PC-3 (cell line): ENCODE results near the gene ATP2B3. TPM values are rescaled to one million over a fixed set of nuclear protein-coding genes. Genes with fewer than 3 reads are reported as not detected.

ENCODE experiments used
- ATAC-seq: fragments of 200-7000 bp; cut with Tn5 transposase; 2 replicates; pipeline ENCODE4 v1.9.1; 2020; ENCODE audit warnings: mild to moderate bottlenecking, moderate library complexity
- BruUV-seq: library from RNA; stranded (reverse); fragments of 400-500 nt; replicated peaks from 2 replicates; lab custom pipeline; 2021; lab: Mats Ljungman, UMichigan
- CTCF ChIA-PET: fragments of 300-600 bp; sonication (Branson Sonifier 250); formaldehyde crosslinking; loops from one replicate; lab custom pipeline; 2022; ENCODE audit warnings: antibody characterized with exemption; lab: Charles Lee
- POLR2A ChIA-PET: fragments of 300-600 bp; sonication (Branson Sonifier 250); formaldehyde crosslinking; loops from one replicate; lab custom pipeline; 2022; ENCODE audit warnings: antibody characterized with exemption; ENCODE audit not compliant: unreplicated experiment; lab: Charles Lee
- DNase-seq: peaks from one replicate; pipeline ENCODE4 v3.0.0-alpha.2; 2015
- H2AFZ ChIP-seq: fragments of 300-600 bp; sonication (generic); 2 replicates; pipeline ENCODE4 v1.6.0; 2016; ENCODE audit warnings: antibody characterized with exemption, low read length
- H3F3A ChIP-seq: fragments of 300-600 bp; sonication (generic); one replicate; pipeline ENCODE4 v1.6.0; 2017; ENCODE audit warnings: antibody characterized with exemption, low read length, control low read depth, mild to moderate bottlenecking; ENCODE audit not compliant: unreplicated experiment
- H3K27ac ChIP-seq: fragments of 300-600 bp; sonication (generic); 2 replicates; pipeline ENCODE4 v1.5.1; 2016; ENCODE audit warnings: mild to moderate bottlenecking, low read length
- H3K27me3 ChIP-seq: fragments of 300-600 bp; sonication (generic); 2 replicates; pipeline ENCODE4 v1.6.1; 2016; ENCODE audit warnings: low read length, mixed read lengths
- H3K36me3 ChIP-seq: fragments of 300-600 bp; sonication (generic); 2 replicates; pipeline ENCODE4 v1.6.1; 2016; ENCODE audit warnings: low read depth, mixed run types, low read length, mixed read lengths
- H3K4me1 ChIP-seq: fragments of 300-600 bp; sonication (generic); 2 replicates; pipeline ENCODE4 v1.5.1; 2016; ENCODE audit warnings: low read length; ENCODE audit not compliant: insufficient read depth
- H3K4me2 ChIP-seq: fragments of 300-600 bp; sonication (generic); 2 replicates; pipeline ENCODE4 v1.6.0; 2016; ENCODE audit warnings: low read length
- H3K4me3 ChIP-seq: fragments of 300-600 bp; sonication (generic); 2 replicates; pipeline ENCODE4 v1.5.1; 2016; ENCODE audit warnings: mild to moderate bottlenecking, low read length, mixed read lengths
- H3K79me2 ChIP-seq: fragments of 300-600 bp; sonication (generic); 2 replicates; pipeline ENCODE4 v1.6.1; 2017; ENCODE audit warnings: low read length, mixed read lengths
- H3K9ac ChIP-seq: fragments of 300-600 bp; sonication (generic); 2 replicates; pipeline ENCODE4 v1.6.0; 2016; ENCODE audit warnings: mild to moderate bottlenecking, low read length
- H3K9me2 ChIP-seq: fragments of 300-600 bp; sonication (generic); replicated peaks from 2 replicates; pipeline ENCODE4 v1.6.1; 2016; ENCODE audit warnings: mixed run types, low read length, mixed read lengths
- H3K9me3 ChIP-seq: fragments of 300-600 bp; sonication (generic); 2 replicates; pipeline ENCODE4 v1.6.1; 2016; ENCODE audit warnings: low read length, mixed read lengths
- H4K20me1 ChIP-seq: fragments of 300-600 bp; sonication (generic); 2 replicates; pipeline ENCODE4 v1.6.1; 2016; ENCODE audit warnings: low read length, mixed read lengths
- EZH2 ChIP-seq: fragments of 300-600 bp; sonication (generic); IDR thresholded peaks from one replicate; pipeline ENCODE4 v1.6.1; 2017; ENCODE audit warnings: antibody characterized with exemption, mild to moderate bottlenecking, low read length; ENCODE audit not compliant: unreplicated experiment
- EZH2phosphoT487 ChIP-seq: fragments of 300-600 bp; sonication (generic); IDR thresholded peaks from 2 replicates; pipeline ENCODE4 v1.6.1; 2018; ENCODE audit warnings: mild to moderate bottlenecking, antibody characterized with exemption, low read length, borderline replicate concordance
- intact Hi-C: fragments of 100-400 bp; cut with micrococcal nuclease; formaldehyde crosslinking; loops from 2 replicates; pipeline ENCODE4 v1.9.0; 2023
- total RNA-seq: library from RNA; depleted of rRNA; stranded (reverse); fragments of >200 nt; gene quantifications from 2 replicates; pipeline ENCODE4 v1.2.3, GENCODE V29; 2014
- TF ChIP-seq, protein P1 (sequence below): fragments of 300-600 bp; sonication (generic); conservative IDR thresholded peaks from 2 replicates; pipeline ENCODE4 v1.5.1; 2017; ENCODE audit warnings: antibody characterized with exemption, low read depth, mild to moderate bottlenecking, low read length

ATP2B3 gene
- total RNA-seq, 1 experiment from 2014 or later = not detected

- Histone ChIP-seq H2AFZ (no peak overlapping the region), H3K36me3 (no peaks in the 10 kb centered on the region), H3K9ac (no peak overlapping the region), H3K27ac (no peak overlapping the region), H3F3A (no peaks in the 10 kb centered on the region), H3K9me3 (no peaks in the 10 kb centered on the region), H3K4me2 (no peak overlapping the region), H3K4me3 (no peak overlapping the region), H3K27me3 (no peaks in the 10 kb centered on the region), H4K20me1 (no peaks in the 10 kb centered on the region), H3K79me2 (no peaks in the 10 kb centered on the region), H3K4me1 (no peaks in the 10 kb centered on the region), H3K9me2 (no peaks in the 10 kb centered on the region)
- DNase-seq (no peak), ATAC-seq (no peak)
- CTCF ChIA-PET = no interaction called here
- no peak for TF ChIP-seq EZH2phosphoT487
- TF ChIP-seq, protein P1, sequence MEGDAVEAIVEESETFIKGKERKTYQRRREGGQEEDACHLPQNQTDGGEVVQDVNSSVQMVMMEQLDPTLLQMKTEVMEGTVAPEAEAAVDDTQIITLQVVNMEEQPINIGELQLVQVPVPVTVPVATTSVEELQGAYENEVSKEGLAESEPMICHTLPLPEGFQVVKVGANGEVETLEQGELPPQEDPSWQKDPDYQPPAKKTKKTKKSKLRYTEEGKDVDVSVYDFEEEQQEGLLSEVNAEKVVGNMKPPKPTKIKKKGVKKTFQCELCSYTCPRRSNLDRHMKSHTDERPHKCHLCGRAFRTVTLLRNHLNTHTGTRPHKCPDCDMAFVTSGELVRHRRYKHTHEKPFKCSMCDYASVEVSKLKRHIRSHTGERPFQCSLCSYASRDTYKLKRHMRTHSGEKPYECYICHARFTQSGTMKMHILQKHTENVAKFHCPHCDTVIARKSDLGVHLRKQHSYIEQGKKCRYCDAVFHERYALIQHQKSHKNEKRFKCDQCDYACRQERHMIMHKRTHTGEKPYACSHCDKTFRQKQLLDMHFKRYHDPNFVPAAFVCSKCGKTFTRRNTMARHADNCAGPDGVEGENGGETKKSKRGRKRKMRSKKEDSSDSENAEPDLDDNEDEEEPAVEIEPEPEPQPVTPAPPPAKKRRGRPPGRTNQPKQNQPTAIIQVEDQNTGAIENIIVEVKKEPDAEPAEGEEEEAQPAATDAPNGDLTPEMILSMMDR = no peak
- no peak for TF ChIP-seq EZH2
- intact Hi-C loops = no loop called here
- POLR2A ChIA-PET = interaction anchor here (0.8 kb wide), 1 partner anchor 67 kb away, joined by 9 read pairs; no protein-coding TSS in a partner anchor
- no TSS peak for BruUV-seq
These were observed 6.8 kb downstream of the ATP2B3 start for GRCh38 chrX:153524234-153524633.

DNA sequence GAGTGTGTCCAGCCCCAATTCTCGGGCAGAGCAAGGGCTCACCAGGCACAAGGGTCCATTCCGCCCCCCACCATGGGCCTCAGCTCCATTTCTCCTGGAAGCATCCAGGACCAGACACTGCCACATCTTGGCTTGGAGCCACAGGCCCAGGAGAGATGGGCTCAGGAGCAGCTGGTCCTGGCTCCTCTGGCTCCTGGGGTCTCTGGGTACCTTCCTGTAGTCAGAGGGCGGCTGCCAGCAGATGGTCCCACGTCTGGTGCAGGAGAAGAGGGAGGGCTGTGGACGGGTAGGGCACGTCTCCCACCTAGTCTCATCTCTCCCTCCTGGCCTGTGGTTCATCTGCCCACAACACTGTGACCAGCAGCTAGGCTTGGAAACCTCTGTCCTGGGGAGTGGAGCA is 8.0 kb downstream of the ATP2B3 start:
- BruUV-seq = no TSS peak
- CTCF ChIA-PET = no interaction called here
- H2AFZ ChIP-seq = no peak overlapping the region

GRCh38 chrX:153526042-153526441 is 8.6 kb downstream of the ATP2B3 start:
- no peaks in the 10 kb centered on the region for H3K36me3 ChIP-seq
- intact Hi-C loops = no loop called here
- DNase-seq (no peak), ATAC-seq (no peak)
- H3K4me2 ChIP-seq = no peak overlapping the region
- H3K27ac ChIP-seq = no peak overlapping the region
- TF ChIP-seq, protein P1 = no peak
- TF ChIP-seq EZH2 (no peak), EZH2phosphoT487 (no peak)
- H3K4me1 ChIP-seq = no peaks in the 10 kb centered on the region
- no peaks in the 10 kb centered on the region for H3K79me2 ChIP-seq
- H3K4me3 ChIP-seq = no peak overlapping the region
- no peaks in the 10 kb centered on the region for H3K9me3 ChIP-seq
- no peaks in the 10 kb centered on the region for H3K9me2 ChIP-seq
- no peak overlapping the region for H2AFZ ChIP-seq
- H3K27me3 ChIP-seq = no peaks in the 10 kb centered on the region
- POLR2A ChIA-PET = no interaction called here
- BruUV-seq = no TSS peak
- H3F3A ChIP-seq = no peaks in the 10 kb centered on the region
- no peak overlapping the region for H3K9ac ChIP-seq
- no peaks in the 10 kb centered on the region for H4K20me1 ChIP-seq
- CTCF ChIA-PET = no interaction called here

More for the DNA sequence above, 8.0 kb downstream of the ATP2B3 start:
- H3K36me3 ChIP-seq = no peaks in the 10 kb centered on the region
- H3K4me3 ChIP-seq = no peak overlapping the region
- H3K9me3 ChIP-seq = no peaks in the 10 kb centered on the region
- intact Hi-C loops = no loop called here
- TF ChIP-seq EZH2 = no peak
- no peaks in the 10 kb centered on the region for H3K27me3 ChIP-seq
- no peak overlapping the region for H3K9ac ChIP-seq
- H3K79me2 ChIP-seq = no peaks in the 10 kb centered on the region
- no peaks in the 10 kb centered on the region for H3K9me2 ChIP-seq
- POLR2A ChIA-PET = no interaction called here
- H3K4me1 ChIP-seq = no peaks in the 10 kb centered on the region
- H3K27ac ChIP-seq = no peak overlapping the region
- ATAC-seq (no peak), DNase-seq (no peak)
- no peaks in the 10 kb centered on the region for H3F3A ChIP-seq
- no peaks in the 10 kb centered on the region for H4K20me1 ChIP-seq
- H3K4me2 ChIP-seq = no peak overlapping the region
